Measurements from ENCODE around the gene TM9SF3.
"Not testable (repeated sequence)": the region's sequence is repeated elsewhere in the genome, so short reads cannot be mapped to it uniquely, and the experiment has no call there.

Gene TM9SF3

GRCh38 chr10:96598846-96599245 is 12.0 kb upstream of the TM9SF3 start:
- no peak for DNase-seq

GRCh38 chr10:96596422-96597407 is 9.9 kb upstream of the TM9SF3 start:
- no peak for DNase-seq

- DNase-seq: no peak
These were observed 8.9 kb upstream of the TM9SF3 start for GRCh38 chr10:96595741-96596140.

- DNase-seq: no peak
These were observed 5.1 kb upstream of the TM9SF3 start for GRCh38 chr10:96591946-96592345.

GRCh38 chr10:96588616-96589419 is 2.0 kb upstream of the TM9SF3 start:
- DNase-seq: no peak

- no peak for DNase-seq
These were observed 1.3 kb upstream of the TM9SF3 start for GRCh38 chr10:96588060-96588554.

- no peak for DNase-seq
These were observed 650 bp upstream of the TM9SF3 start for GRCh38 chr10:96587264-96588059.

- no peak for DNase-seq
These were observed 935 bp downstream of the TM9SF3 start for GRCh38 chr10:96585736-96586418.

GRCh38 chr10:96584474-96584873 is 2.3 kb downstream of the TM9SF3 start:
- DNase-seq: no peak

- no peak for DNase-seq
These were observed 2.8 kb downstream of the TM9SF3 start for GRCh38 chr10:96584035-96584434.

GRCh38 chr10:96579133-96579532 is 7.7 kb downstream of the TM9SF3 start:
- DNase-seq: no peak

- DNase-seq: no peak
These were observed 8.2 kb downstream of the TM9SF3 start for GRCh38 chr10:96578633-96579032.

GRCh38 chr10:96578022-96578421 is 8.8 kb downstream of the TM9SF3 start:
- DNase-seq: no peak

GRCh38 chr10:96577069-96577468 is 9.7 kb downstream of the TM9SF3 start:
- DNase-seq: no peak

- DNase-seq: no peak
These were observed 10.4 kb downstream of the TM9SF3 start for GRCh38 chr10:96576277-96576980.

- not testable (repeated sequence) for DNase-seq
These were observed 12.2 kb downstream of the TM9SF3 start for GRCh38 chr10:96574564-96574963.

- DNase-seq: no peak
These were observed 13.8 kb downstream of the TM9SF3 start for GRCh38 chr10:96573036-96573435.

- no peak for DNase-seq
These were observed 15.5 kb downstream of the TM9SF3 start for GRCh38 chr10:96570983-96571964.

- DNase-seq: no peak
These were observed 16.3 kb downstream of the TM9SF3 start for GRCh38 chr10:96570511-96570910.

GRCh38 chr10:96568402-96568801 is 18.4 kb downstream of the TM9SF3 start:
- no peak for DNase-seq

All from NCI-H1105 (cell line).